Neural progenitor cell (in vitro differentiated cells): ENCODE data around the gene SENP1.

Source experiments
- EZH2phosphoT487 ChIP-seq: fragments of 200-600 bp; sonication (generic); IDR thresholded peaks from 2 replicates; pipeline ENCODE4 v1.6.1; 2017; ENCODE audit warnings: antibody characterized with exemption
- TF ChIP-seq, protein P1 (sequence below): fragments of 200-600 bp; sonication (generic); IDR thresholded peaks from 2 replicates; pipeline ENCODE4 v1.5.1; 2017; ENCODE audit warnings: antibody characterized with exemption, mild to moderate bottlenecking

DNA sequence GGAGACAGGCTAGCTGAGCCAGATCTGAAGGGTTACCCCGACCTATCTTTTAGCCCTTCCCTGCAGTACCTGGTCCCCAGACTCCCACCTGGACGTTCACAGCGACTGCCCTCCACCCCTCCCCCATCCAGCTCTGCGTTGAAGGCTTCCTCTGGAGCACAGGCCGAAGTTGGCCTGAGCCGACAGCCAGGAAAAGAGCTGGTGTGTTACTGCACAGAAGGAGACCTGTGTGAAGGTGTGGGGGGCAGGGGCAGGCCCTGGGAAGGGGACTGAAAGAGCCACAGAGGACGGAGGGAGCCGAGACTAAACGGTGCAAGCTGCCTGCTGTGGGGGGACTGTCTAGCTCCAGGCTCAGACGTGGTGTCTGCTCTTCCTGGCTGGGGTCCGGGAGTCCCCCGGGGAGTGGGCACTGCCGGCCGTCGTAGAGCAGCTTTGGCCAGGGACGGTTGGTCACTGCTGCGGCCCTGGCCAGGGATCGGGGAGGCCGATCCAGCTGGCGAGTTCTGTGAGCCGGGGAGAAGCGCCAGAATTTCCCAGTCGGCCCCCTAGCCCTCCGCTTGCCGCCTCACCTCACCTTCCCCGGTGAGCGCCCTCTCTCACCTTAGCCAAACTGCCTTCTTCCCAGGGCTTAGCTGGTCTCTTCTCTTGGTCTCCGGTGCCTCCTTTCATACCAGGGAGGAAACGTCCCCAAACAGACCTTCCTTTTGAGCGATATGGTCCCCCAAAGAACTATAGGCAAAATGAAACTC, 100.7 kb downstream of the SENP1 start:
- TF ChIP-seq, protein P1, sequence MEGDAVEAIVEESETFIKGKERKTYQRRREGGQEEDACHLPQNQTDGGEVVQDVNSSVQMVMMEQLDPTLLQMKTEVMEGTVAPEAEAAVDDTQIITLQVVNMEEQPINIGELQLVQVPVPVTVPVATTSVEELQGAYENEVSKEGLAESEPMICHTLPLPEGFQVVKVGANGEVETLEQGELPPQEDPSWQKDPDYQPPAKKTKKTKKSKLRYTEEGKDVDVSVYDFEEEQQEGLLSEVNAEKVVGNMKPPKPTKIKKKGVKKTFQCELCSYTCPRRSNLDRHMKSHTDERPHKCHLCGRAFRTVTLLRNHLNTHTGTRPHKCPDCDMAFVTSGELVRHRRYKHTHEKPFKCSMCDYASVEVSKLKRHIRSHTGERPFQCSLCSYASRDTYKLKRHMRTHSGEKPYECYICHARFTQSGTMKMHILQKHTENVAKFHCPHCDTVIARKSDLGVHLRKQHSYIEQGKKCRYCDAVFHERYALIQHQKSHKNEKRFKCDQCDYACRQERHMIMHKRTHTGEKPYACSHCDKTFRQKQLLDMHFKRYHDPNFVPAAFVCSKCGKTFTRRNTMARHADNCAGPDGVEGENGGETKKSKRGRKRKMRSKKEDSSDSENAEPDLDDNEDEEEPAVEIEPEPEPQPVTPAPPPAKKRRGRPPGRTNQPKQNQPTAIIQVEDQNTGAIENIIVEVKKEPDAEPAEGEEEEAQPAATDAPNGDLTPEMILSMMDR, result no peak
- peak; percentile 12 for TF ChIP-seq EZH2phosphoT487
